HEK293 (cell line): ENCODE results near the gene E2F1.

Experiments used
- AEBP2 ChIP-seq: fragments of 450-650 bp; formaldehyde crosslinking; IDR thresholded peaks from 2 replicates; pipeline ENCODE4 v1.5.1; 2016; ENCODE audit warnings: missing biosample characterization, missing genetic modification characterization, borderline replicate concordance
- FEZF1 ChIP-seq: fragments of 450-650 bp; formaldehyde crosslinking; IDR thresholded peaks from 2 replicates; pipeline ENCODE4 v1.5.1; 2016; ENCODE audit warnings: missing biosample characterization, missing genetic modification characterization
- GFI1B ChIP-seq: fragments of 450-650 bp; formaldehyde crosslinking; IDR thresholded peaks from 2 replicates; pipeline ENCODE4 v1.5.1; 2016; ENCODE audit warnings: missing biosample characterization, missing genetic modification characterization
- HOXC10 ChIP-seq: sonication (generic); formaldehyde crosslinking; IDR thresholded peaks from 2 replicates; pipeline ENCODE4 v1.8.1; 2023; ENCODE audit warnings: mild to moderate bottlenecking, missing genetic modification reagents
- INSM2 ChIP-seq: fragments of 450-650 bp; formaldehyde crosslinking; IDR thresholded peaks from 2 replicates; pipeline ENCODE4 v1.5.1; 2016; ENCODE audit warnings: missing biosample characterization, missing genetic modification characterization
- KLF7 ChIP-seq: fragments of 450-650 bp; formaldehyde crosslinking; IDR thresholded peaks from 2 replicates; pipeline ENCODE4 v1.5.1; 2016; ENCODE audit warnings: missing biosample characterization, missing genetic modification characterization, borderline replicate concordance
- KLF8 ChIP-seq: fragments of 450-650 bp; formaldehyde crosslinking; IDR thresholded peaks from 2 replicates; pipeline ENCODE4 v1.5.1; 2016; ENCODE audit warnings: missing biosample characterization, missing genetic modification characterization
- KLF9 ChIP-seq: fragments of 450-650 bp; formaldehyde crosslinking; IDR thresholded peaks from 2 replicates; pipeline ENCODE4 v1.5.1; 2016; ENCODE audit warnings: missing biosample characterization, missing genetic modification characterization, low read depth
- PRDM2 ChIP-seq: fragments of 450-650 bp; formaldehyde crosslinking; IDR thresholded peaks from 2 replicates; pipeline ENCODE4 v1.5.1; 2016; ENCODE audit warnings: missing biosample characterization, missing genetic modification characterization, borderline replicate concordance
- ZBTB10 ChIP-seq: fragments of 450-650 bp; formaldehyde crosslinking; IDR thresholded peaks from 2 replicates; pipeline ENCODE4 v1.5.1; 2016; ENCODE audit warnings: missing biosample characterization, missing genetic modification characterization
- ZBTB6 ChIP-seq: fragments of 450-650 bp; formaldehyde crosslinking; IDR thresholded peaks from 2 replicates; pipeline ENCODE4 v1.5.1; 2017; ENCODE audit warnings: missing biosample characterization, missing genetic modification characterization
- ZNF121 ChIP-seq: fragments of 450-650 bp; formaldehyde crosslinking; IDR thresholded peaks from 2 replicates; pipeline ENCODE4 v1.5.1; 2016; ENCODE audit warnings: missing biosample characterization, missing genetic modification characterization
- ZNF132 ChIP-seq: fragments of 450-650 bp; formaldehyde crosslinking; IDR thresholded peaks from 2 replicates; pipeline ENCODE4 v1.5.1; 2017; ENCODE audit warnings: missing biosample characterization, missing genetic modification characterization, borderline replicate concordance
- ZNF184 ChIP-seq: fragments of 450-650 bp; IDR thresholded peaks from 2 replicates; pipeline ENCODE4 v1.5.1; 2018; ENCODE audit warnings: missing biosample characterization, mild to moderate bottlenecking, missing genetic modification characterization
- ZNF202 ChIP-seq: fragments of 450-650 bp; formaldehyde crosslinking; IDR thresholded peaks from 2 replicates; pipeline ENCODE4 v1.5.1; 2016; ENCODE audit warnings: missing biosample characterization, missing genetic modification characterization, borderline replicate concordance
- ZNF24 ChIP-seq: fragments of 450-650 bp; formaldehyde crosslinking; IDR thresholded peaks from 2 replicates; pipeline ENCODE4 v1.5.1; 2016; ENCODE audit warnings: missing biosample characterization, missing genetic modification characterization
- ZNF488 ChIP-seq: fragments of 450-650 bp; formaldehyde crosslinking; IDR thresholded peaks from 2 replicates; pipeline ENCODE4 v1.5.1; 2016; ENCODE audit warnings: missing biosample characterization, missing genetic modification characterization
- ZNF596 ChIP-seq: fragments of 450-650 bp; IDR thresholded peaks from 2 replicates; pipeline ENCODE4 v1.5.0; 2018; ENCODE audit warnings: missing biosample characterization, mild to moderate bottlenecking, missing genetic modification characterization, moderate library complexity
- ZNF639 ChIP-seq: fragments of 450-650 bp; formaldehyde crosslinking; IDR thresholded peaks from 2 replicates; pipeline ENCODE4 v1.5.1; 2016; ENCODE audit warnings: missing biosample characterization, missing genetic modification characterization
- ZNF830 ChIP-seq: fragments of 450-650 bp; IDR thresholded peaks from 2 replicates; pipeline ENCODE4 v1.5.0; 2018; ENCODE audit warnings: missing biosample characterization, missing genetic modification characterization, low read depth, mild to moderate bottlenecking, moderate library complexity
- ZNF837 ChIP-seq: fragments of 450-650 bp; formaldehyde crosslinking; IDR thresholded peaks from 2 replicates; pipeline ENCODE4 v1.5.1; 2016; ENCODE audit warnings: missing biosample characterization, missing genetic modification characterization
- ZSCAN23 ChIP-seq: fragments of 450-650 bp; formaldehyde crosslinking; IDR thresholded peaks from 2 replicates; pipeline ENCODE4 v1.5.1; 2016; ENCODE audit warnings: missing biosample characterization, missing genetic modification characterization

E2F1 gene

GRCh38 chr20:33709905-33710541 is 23.8 kb upstream of the E2F1 start (continued):
- TF ChIP-seq ZNF639 (tag by site-specific recombination) (no peak), INSM2 (tag by site-specific recombination) (no peak), HOXC10 (CRISPR knock-in tag) (no peak), ZNF202 (tag by site-specific recombination) (no peak), KLF7 (tag by site-specific recombination) (peak; percentile 82; the same call in 1 of the 2 replicates), ZNF488 (tag by site-specific recombination) (no peak), AEBP2 (tag by site-specific recombination) (no peak), FEZF1 (no peak), ZNF596 (tag by site-specific recombination) (no peak), GFI1B (no peak), ZSCAN23 (tag by site-specific recombination) (no peak), ZNF837 (tag by site-specific recombination) (no peak), KLF8 (tag by site-specific recombination) (peak; percentile 93), ZNF24 (tag by site-specific recombination) (no peak), ZBTB10 (no peak), KLF9 (tag by site-specific recombination) (peak; percentile 92; the same call in 1 of the 2 replicates), ZNF121 (no peak), PRDM2 (tag by site-specific recombination) (no peak), ZNF132 (no peak), ZNF184 (no peak), ZNF830 (tag by site-specific recombination) (no peak), ZBTB6 (tag by site-specific recombination) (no peak)
